Activated gamma-delta T cell treated with Interleukin-2 at 50 U/mL for 16 hours (primary cell): ENCODE results near the gene LHFPL3.

Experiments
- DNase-seq: peaks from one replicate; pipeline ENCODE4 v3.0.0-alpha.2; 2020

LHFPL3 gene

DNA sequence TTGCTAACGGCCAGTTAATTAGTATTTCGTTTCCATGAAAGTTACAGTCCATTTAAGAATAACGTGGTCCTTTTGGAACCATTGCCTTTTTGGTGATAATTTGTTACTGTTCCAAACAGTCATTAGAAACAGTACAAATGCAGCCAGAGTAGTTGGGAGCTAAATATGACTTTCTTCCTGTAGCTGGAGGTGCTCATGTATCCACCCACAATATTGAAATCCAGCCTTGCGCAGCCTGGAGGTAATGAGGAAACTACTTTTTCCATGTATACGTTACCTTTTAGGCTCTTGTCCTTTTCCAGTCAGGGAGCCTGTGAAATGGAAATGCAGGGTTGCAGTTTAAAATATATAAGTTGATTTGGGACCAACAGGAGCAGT, 43.6 kb downstream of the LHFPL3 start:
- DNase-seq = no peak

DNA sequence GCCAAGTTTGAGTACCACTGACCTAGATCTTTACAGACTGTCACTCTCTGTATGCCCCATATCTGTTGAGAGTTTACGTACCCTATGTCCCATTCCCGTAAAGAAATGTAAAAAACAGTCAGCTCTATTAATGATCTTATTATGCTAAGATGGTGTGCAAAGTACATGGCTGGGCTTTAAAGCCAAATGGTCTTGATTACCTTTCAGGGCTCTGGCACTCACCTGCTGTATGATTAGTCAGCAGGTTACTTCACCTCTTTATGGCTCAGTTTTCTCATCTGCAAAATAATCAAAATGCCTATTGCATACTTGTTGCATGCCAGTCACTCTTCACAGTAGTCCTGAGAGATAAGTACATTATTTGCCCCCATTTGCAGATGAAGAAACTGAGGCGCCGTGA, 54.2 kb downstream of the LHFPL3 start:
- DNase-seq = no peak

DNA sequence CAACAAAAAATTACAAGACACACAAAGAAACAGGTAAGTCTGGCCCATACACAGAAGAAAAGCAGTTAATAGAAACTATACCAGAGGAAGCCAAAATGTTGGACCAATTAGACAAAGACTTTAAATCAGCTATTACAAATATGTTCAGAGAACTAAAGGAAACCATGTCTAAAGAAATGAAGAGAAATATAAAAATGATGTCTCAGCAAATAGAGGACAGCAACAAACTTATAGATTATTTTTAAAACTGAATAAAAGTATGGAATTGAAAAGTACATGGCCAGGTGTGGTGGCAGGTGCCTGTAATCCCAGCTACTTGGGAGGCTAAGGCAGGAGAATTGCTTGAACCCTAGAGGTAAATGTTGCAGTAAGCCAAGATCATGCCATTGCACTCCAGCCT, 58.5 kb downstream of the LHFPL3 start:
- no peak for DNase-seq

DNA sequence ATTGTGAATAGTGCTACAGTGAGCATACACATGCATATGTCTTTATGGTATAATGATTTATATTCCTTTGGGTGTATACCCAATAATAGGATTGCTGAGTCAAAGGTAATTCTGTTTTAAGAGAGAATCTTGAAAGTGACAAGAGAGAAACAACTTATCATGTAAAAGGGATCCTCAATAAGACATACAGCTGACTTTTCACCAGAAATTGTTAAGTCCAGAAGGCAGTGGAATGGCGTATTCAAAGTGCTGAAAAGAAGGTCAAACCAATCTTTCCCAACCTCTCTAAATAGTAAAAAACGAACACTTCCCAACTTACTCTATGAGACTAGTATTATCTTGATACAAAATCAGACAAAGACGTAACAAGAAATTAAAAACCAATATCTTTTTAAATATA, 59.8 kb downstream of the LHFPL3 start:
- DNase-seq = no peak

DNA sequence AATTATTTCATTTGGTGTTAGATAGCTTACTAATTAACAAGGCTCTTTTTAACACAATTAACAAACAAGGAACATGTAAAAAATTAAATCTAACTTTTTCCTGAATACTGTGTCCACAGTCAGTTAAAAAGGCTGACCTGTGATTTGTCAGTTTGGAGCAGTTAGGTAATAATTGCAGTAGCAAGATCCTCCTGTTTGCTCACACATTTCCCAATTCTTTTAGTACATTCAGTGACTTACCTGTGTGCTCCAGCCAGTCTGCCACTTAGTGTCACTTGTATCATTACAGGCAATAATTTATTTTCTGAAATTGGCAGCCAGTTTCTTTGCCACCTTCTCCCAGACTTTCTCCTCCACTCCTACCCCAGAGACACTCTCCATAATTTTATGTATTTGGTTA, 66.8 kb downstream of the LHFPL3 start:
- no peak for DNase-seq

DNA sequence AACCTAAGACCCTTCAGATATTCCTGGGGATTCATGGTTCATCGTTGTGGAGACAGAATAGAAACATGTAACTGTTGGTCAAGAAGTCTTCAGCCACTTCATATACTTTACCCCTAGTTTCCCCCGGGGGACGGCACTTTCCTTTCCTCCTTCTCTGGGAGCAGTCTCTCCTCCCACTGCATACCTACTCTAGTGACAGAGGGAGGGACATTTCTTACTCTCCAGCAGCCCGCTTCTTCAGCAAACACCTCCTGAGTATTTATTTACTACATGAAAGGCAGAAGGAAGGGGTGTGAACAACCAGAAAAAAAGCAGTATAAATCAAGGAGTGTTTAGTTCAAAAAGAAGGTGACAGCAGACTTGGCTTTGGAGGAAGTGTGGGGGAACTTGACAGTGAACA, 69.0 kb downstream of the LHFPL3 start:
- DNase-seq = no peak

DNA sequence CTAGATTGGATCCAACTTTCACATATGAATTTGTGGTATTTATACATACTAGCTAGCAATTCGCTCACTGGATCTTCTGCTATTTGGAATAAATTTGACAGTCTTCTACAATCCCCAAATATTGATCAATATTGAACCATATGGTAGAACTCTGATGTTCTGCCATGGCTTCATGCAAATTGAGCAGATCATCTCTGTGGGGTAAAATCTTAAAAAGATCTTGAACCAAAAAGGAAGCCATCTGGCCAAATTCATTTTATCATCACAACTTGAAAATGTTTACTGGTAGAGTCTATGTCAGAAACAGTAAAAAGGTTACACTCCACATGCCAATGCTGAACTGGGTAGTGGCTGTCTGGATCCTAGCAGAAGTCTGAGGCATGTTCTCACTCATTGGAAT, 80.0 kb downstream of the LHFPL3 start:
- DNase-seq = no peak

DNA sequence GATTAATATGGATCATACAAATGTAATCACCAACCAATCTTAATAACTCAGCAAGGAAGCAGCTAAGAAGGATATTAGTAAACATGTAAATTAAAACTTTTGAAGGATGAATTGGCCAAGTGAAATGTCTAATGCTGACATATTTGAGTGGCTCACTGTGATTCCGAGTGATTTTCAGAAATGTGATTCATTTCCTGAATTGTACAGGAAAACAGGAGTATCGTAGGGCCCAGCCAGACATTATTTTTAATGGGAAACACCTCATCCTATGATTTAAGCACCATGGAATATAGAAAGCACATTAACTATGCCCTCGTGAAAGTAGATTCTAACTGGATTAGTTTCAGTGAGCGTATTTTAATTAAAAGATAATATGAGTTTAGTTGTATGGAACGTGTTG, 82.3 kb downstream of the LHFPL3 start:
- DNase-seq = no peak

DNA sequence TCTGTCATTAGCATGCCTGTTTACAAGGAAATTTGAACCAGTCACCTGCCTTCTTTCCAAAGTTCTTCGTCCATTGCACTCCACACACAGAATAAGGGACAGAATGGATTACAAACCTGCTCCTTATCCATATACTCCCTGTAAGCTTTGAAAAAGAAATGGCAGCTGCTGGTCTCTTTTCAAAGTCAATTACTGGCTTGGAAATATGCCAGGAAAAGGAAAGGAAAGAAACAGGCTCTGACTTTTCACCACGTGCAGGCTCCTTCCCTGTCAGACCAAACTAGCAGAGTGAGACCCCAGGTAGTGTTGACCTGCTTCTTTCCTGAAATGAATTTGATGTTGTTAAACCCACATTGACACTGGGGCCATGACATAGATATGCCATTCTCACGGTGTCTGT, 84.5 kb downstream of the LHFPL3 start:
- no peak for DNase-seq

DNA sequence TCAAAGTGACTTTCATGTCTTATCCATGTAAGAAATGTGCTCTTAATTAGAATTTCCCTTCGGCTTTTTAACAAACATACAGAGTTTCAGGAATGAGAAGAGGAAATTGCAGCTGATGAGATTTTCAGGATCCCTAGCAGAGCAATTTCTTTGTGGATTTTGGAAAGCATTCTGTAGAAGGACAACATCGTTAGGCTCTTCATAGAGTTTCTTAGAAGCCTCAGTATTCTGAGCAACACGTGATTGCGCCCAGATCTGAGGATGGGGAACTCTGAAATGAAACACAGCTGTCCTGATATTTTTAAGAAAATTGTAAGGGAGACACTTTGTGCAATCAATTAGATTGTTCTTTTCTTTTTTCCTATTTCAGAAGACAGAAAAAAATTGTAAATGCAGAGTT, 85.8 kb downstream of the LHFPL3 start:
- no peak for DNase-seq

DNA sequence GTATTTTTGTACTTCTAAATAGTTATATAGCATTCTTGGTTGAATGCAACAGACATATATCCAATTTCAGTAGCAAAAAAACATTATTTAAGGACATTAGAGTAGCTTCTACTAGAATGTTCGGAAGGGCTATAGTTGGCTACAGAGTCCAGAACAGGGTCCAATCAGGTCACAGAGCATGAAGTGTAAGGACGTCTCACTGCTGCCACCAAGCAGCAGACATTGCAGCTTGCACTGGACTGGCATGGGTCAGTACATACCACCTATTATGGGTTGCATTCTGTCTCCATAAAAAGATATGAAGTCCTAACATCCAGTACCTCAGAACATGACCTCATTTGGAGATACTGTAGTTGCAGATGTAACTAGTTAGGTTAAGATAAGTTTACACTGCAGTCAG, 87.3 kb downstream of the LHFPL3 start:
- no peak for DNase-seq

DNA sequence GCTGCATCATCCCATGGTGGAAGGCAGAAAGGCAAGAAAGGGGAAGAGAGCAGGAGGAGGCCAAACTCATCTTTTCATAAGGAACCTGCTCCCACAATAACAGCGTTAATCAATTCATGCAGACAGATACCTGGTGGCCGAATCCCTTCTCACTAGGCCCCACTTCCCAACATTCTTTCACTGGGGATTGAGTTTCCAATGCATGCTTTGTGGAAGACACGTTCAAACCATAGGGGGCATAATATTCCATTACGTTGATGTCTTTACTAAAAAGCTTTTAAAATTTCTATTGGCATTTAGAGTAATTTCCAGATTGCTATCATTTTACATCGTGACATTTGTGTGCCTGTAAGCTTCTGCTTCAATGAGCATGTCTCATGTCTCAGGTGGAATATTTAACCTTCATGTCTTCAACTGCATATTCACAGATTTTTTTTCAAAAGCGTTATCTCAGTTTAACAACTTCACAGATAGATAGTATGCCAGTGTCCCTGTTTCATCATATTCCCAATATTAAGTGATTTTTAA, 88.5 kb downstream of the LHFPL3 start:
- DNase-seq = no peak

DNA sequence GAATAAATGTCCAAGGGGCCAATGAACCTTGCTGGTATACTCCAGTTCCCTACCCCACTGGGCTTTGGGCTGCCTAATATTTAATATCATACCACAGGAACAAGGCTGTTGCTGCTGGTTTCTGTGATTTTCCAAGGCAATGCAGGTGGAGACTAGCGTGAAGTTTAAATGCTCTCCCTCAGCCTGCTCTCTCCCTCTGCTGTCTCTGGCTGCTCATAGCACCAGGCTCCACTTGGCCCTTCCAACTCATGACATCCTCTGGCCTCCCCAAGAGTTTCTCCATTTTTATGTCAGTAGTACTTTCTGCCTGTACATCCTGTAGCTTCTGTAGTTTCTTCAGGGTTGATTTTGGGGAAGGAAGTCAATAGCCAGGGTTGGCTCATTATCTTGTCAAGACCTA, 103.5 kb downstream of the LHFPL3 start:
- DNase-seq = no peak

DNA sequence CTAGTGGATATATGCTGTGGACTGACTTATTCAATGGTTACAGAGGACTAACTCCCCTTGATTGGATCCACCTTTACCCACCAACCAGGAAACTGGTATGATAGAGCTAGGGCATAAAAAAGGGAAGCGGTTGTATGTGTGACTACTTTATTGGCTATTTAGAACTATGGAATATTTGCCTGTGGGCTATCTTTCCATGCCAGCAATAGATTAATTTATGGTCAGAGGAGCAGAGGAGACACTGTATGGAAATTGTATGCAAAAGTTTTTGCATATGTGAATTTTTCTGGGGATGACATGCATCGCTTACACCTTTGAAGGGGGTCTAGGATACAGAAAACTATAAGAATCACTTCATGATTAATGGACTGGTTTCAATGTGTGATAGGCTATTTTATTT, 105.7 kb downstream of the LHFPL3 start:
- no peak for DNase-seq

DNA sequence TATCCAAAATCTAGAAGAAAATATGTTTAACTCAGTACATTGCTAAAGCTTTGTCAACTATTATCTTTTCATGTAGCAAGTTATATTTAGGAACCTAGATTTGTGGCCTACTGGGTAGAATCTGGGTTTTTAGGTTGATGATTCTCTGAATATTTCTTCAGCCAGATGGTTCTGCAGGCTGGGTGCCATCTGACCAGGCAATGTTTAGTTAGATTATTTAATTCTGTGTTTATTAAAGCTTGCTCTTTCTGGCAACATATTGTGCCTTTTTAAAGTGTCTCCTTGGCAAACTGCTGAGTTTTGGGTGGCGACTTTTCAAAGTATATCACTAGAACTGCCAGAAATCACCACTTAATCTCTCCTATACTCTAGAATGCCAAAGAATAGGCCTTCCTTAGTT, 114.1 kb downstream of the LHFPL3 start:
- no peak for DNase-seq

DNA sequence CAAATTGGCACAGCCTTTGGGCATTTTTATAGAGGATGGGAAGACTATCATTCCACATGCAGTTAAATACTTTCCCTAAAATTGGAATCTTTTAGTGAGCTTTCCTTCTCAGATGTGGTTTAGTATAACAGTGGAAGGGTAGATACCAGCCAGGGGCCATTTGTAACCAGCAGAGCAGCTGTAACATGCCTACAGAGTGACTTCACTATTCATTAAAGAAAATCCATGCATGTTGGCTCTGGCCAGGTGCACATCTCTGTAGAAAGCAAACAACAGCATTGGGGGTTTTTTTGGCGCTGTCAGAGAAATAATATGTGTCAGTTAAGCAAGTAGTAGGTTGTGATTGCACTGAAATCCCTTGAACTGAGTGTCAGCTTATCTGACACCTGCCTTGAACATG, 115.6 kb downstream of the LHFPL3 start:
- DNase-seq = no peak

DNA sequence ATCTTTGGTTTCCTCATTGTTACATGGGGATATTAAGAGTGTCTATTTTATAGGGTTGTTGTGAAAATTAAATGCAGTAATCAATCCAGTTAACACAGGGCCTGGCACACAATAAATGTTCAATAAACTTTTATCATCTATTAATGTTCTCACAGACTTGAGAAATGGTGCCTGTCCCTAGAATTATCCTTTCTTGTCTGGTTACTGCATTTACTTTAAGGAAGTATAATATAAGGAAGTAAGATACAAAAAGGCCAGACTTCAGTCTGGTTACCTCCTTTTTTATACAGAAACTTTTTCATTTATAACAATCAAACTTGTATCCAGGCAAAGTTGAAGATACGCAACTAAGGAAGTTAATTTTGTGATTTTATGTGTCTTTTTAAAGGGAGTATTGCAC, 117.0 kb downstream of the LHFPL3 start:
- DNase-seq = no peak

DNA sequence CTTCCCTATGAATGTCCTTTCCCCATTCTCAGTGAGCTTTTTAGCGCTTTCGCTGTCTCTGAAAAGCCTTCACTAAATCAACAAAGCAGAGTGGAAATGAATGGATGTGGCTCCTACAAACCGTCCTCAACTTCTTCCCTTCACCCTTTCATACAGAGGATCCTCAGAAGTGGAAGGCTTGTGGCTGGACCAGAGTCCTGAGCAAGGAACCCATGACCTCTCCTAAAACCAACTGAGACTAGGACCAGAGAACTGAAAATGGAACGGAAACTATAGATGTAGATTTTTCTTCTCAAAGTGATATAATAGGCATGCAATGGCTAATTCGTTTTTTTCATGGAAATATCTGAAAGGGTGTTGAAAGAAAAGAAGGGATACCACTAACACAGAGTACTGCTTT, 122.5 kb downstream of the LHFPL3 start:
- DNase-seq = no peak

DNA sequence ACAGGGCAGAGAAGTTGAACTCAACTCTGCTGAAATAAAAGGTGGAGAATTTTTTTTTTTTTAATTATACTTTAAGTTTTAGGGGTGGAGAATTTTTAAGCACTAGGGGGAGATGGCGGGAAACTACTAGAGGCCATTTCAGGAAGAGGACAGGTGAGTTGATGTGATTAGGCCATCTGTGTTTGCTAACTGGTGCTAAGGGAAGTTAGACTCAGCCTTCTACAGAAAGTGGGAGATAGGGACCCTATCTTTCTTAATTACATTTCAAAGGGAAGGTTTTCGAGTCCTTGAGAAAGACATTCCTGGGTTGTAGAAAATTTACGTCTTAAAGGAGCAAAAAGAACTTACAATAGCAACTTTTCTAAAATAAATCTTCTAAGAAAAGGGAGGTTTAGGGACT, 124.8 kb downstream of the LHFPL3 start:
- DNase-seq = no peak

DNA sequence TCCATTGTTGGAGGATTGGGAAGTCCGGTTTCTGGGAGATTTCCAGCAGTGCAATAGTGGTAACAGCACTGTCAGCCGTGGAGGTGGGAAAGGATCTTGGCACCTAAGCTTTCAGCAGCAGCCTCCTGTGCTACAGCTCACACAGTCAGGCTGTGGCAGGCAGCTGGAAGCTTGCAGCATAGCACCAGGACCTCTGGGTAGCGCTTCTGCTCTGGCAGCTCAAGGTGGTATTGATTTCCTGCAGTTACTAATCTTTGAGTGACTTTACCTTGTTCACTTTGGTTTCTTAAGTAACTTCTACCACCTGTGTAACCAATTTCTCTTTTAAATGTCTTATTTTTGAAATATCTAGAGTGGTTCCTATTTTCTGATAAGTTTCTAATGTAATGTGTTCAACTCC, 130.5 kb downstream of the LHFPL3 start:
- no peak for DNase-seq

DNA sequence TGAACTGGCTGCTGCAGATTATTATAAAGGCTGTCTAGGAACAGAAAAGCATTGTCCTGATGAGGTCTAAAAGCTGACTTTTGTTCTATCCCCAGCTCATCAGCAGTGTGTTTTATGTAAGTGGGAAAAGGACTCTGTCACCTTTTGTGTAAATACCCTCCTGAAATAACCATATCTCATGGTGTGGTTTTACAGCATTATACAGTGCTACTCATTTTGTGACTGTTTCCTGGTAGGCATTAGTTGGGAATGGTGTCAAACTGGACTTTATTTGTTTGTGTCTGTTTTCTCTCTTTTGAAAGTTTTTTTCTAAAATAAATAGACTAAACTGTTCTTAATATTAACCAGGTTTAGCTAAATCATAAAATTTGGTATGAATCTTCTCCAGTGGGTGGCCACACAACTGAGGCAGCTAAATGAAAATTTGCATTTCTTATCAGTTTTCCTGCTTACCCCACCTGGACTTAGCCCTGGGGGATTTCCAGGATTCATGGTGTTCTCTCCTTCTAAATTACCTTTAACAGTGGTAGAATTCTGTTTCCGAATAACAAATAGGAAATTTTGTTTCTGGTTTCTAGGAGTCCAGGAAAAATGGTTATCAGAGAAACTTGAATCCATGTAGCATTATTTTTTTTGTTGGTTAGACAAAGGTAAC, 140.9 kb downstream of the LHFPL3 start:
- DNase-seq = no peak

DNA sequence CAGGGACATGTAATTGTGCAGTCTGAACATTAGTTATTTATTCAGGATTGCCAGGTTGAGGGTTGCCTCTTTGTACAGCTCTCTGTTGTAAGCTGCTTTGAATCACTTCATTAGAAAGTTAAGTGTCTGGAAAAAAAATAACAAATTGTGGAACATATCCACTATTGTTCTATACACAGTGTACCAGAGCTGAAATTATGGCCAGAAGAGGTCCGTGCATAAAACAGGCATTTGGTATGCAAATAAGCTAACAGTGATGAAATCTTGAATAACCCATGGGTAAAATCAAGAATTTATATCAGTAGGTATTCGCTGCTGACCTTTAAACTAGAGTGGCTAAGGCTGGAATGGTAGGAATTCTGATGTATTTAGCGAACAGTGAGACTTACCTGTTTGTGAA, 152.1 kb downstream of the LHFPL3 start:
- no peak for DNase-seq

DNA sequence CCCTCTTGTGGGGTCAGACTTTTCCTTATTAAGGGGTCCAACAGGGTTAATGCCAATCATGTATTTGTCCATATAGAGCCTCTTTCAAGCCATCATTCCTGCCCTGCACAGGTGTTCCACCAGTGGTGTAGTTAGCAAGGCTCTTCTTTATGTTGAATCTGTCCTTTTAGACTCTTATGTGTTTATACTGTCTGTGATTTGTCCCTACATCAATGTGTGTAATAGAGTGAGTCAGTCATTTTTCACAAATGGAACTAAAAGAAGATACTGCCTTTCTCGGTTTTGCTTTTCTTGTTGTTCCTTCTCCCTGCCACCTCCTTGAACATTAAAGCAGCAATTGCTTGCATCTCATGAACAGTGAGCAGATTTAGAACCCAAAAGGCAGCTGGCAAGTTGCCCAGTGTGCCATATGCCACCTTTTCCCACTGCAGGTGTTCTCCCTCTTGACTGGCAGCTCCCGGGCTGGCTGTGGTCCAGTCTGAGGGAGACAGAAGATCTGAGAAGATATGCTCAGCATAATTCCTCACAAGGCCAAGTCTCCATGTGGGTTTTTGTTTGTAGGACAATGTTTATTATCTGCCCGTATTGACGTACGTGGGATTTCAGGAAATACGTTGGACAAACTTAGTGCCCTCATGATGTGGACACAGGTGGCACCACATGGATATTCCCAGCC, 154.1 kb downstream of the LHFPL3 start:
- no peak for DNase-seq

DNA sequence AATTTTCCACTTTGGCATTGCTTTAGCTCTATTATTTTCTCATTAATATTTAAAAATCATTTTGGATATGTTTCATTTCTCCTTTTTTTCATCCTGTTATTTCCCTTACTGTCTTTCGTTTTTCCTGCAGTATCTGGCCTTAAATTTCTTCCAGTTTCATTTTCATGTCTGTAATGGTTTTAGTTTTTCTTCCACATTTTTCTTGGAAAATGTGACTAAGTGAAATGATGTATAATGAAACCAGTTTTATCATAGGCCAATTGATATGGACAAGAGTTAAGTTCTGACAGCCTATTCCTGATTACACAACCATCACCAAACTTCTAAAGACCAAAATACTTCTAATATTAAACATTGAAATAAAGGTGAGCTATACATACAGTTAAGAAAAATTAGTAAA, 158.5 kb downstream of the LHFPL3 start:
- no peak for DNase-seq

DNA sequence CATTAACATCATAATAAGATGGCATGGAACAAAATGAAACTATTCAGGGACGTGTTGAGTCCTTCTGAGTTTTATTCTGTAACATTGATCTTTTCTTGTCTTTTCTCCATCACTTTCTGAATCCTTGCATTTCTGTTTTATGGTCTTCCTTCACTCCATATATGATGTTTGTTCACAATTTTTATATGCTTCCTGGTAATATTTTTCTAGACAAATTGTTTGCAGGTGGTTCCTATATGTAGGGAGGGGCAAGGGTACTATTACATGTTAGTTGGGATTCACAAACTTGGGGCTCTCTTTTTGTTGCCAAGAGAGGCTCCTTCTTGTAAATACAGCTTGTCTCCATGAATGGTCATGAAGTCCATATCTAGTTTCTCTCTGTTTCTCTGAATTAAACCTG, 159.2 kb downstream of the LHFPL3 start:
- DNase-seq = no peak
